MCF 10A (cell line): ENCODE data around the gene RFC1. TPM values are rescaled to one million over a fixed set of nuclear protein-coding genes. Genes with fewer than 3 reads are reported as not detected.

ENCODE experiments used
- BruUV-seq: library from RNA; stranded (reverse); fragments of 400-500 nt; replicated peaks from 2 replicates; lab custom pipeline; 2021; lab: Mats Ljungman, UMichigan
- CTCF ChIA-PET: fragments of 300-600 bp; sonication (Branson Sonifier 250); formaldehyde crosslinking; extraction: SDS; loops from one replicate; lab custom pipeline; 2021; ENCODE audit warnings: antibody characterized with exemption, inconsistent platforms; lab: Yijun Ruan, JAX
- POLR2A ChIA-PET: fragments of 300-600, 350-650 bp; sonication (Branson Sonifier 250); formaldehyde crosslinking; extraction: SDS; loops from one replicate; lab custom pipeline; 2020; ENCODE audit warnings: antibody characterized with exemption, inconsistent platforms; lab: Yijun Ruan, JAX
- DNase-seq: peaks from one replicate; pipeline ENCODE4 v3.0.0-alpha.2; 2018; ENCODE audit not compliant: unreplicated experiment
- H3K27ac Mint-ChIP-seq: one replicate; pipeline ENCODE4 v1.8.0; 2022; ENCODE audit warnings: mild to moderate bottlenecking, low read depth, mixed read lengths; ENCODE audit not compliant: unreplicated experiment
- H3K27me3 Mint-ChIP-seq: one replicate; pipeline ENCODE4 v1.8.0; 2022; ENCODE audit warnings: mixed read lengths; ENCODE audit not compliant: insufficient read depth, unreplicated experiment
- H3K36me3 Mint-ChIP-seq: one replicate; pipeline ENCODE4 v1.8.0; 2022; ENCODE audit warnings: mild to moderate bottlenecking, moderate library complexity, mixed read lengths; ENCODE audit not compliant: insufficient read depth, unreplicated experiment
- H3K4me1 Mint-ChIP-seq: one replicate; pipeline ENCODE4 v1.8.0; 2022; ENCODE audit warnings: mixed read lengths; ENCODE audit not compliant: insufficient read depth, unreplicated experiment
- H3K4me3 Mint-ChIP-seq: one replicate; pipeline ENCODE4 v1.8.0; 2022; ENCODE audit warnings: mild to moderate bottlenecking, moderate library complexity, mixed read lengths; ENCODE audit not compliant: unreplicated experiment
- H3K9me3 Mint-ChIP-seq: one replicate; pipeline ENCODE4 v1.8.0; 2022; ENCODE audit warnings: mixed read lengths; ENCODE audit not compliant: unreplicated experiment
- intact Hi-C: fragments of 100-400 bp; cut with micrococcal nuclease; formaldehyde crosslinking; loops from 2 replicates; pipeline ENCODE4 v1.14.1; 2022
- total RNA-seq: library from RNA; stranded (reverse); gene quantifications from 2 replicates; pipeline ENCODE4 v1.2.3, GENCODE V29; 2022
- TF ChIP-seq, protein P1 (sequence below): fragments of 200-600 bp; IDR thresholded peaks from one replicate; pipeline ENCODE4 v1.8.0; 2022; ENCODE audit warnings: antibody characterized with exemption, mild to moderate bottlenecking; ENCODE audit not compliant: unreplicated experiment

Gene RFC1
- total RNA-seq, 1 experiment from 2014 or later = 99.5 TPM

DNA sequence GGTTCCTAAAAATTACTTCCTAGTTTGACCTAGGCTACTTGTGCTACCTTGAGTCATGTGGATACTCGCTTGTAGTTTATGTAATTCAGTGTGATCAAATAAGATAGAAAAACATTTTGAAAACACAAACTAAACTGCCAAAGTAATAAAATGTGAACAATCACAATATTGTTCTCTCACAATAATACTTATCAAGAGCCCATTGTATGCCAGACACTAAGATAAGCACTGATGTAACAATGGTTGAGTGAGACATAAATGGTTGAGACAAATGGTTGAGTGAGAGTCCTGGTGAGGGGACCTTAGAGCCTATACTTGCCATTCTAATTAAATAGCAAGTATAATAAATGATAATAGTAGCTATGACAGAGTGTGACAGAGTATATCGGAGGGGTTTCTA, 41.7 kb downstream of the RFC1 start:
- ChIA-PET CTCF (no interaction called here), POLR2A (no interaction called here)
- Mint-ChIP-seq H3K36me3 (peaks cover 37% of the 10 kb centered on the region), H3K27me3 (no peaks in the 10 kb centered on the region), H3K4me3 (no peak overlapping the region), H3K9me3 (no peaks in the 10 kb centered on the region), H3K4me1 (peaks cover 7% of the 10 kb centered on the region), H3K27ac (no peak overlapping the region)
- TF ChIP-seq, protein P1, sequence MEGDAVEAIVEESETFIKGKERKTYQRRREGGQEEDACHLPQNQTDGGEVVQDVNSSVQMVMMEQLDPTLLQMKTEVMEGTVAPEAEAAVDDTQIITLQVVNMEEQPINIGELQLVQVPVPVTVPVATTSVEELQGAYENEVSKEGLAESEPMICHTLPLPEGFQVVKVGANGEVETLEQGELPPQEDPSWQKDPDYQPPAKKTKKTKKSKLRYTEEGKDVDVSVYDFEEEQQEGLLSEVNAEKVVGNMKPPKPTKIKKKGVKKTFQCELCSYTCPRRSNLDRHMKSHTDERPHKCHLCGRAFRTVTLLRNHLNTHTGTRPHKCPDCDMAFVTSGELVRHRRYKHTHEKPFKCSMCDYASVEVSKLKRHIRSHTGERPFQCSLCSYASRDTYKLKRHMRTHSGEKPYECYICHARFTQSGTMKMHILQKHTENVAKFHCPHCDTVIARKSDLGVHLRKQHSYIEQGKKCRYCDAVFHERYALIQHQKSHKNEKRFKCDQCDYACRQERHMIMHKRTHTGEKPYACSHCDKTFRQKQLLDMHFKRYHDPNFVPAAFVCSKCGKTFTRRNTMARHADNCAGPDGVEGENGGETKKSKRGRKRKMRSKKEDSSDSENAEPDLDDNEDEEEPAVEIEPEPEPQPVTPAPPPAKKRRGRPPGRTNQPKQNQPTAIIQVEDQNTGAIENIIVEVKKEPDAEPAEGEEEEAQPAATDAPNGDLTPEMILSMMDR = no peak
- no peak for DNase-seq
- no TSS peak for BruUV-seq
- intact Hi-C loops = no loop called here

- CTCF ChIA-PET = no interaction called here
- POLR2A ChIA-PET = no interaction called here
- TF ChIP-seq, protein P1 = no peak
- no peak for DNase-seq
- H3K36me3 Mint-ChIP-seq = peaks cover 37% of the 10 kb centered on the region
- H3K4me1 Mint-ChIP-seq = peaks cover 7% of the 10 kb centered on the region
- BruUV-seq = no TSS peak
- intact Hi-C loops = no loop called here
- H3K27me3 Mint-ChIP-seq = no peaks in the 10 kb centered on the region
- no peak overlapping the region for H3K4me3 Mint-ChIP-seq
- no peaks in the 10 kb centered on the region for H3K9me3 Mint-ChIP-seq
- H3K27ac Mint-ChIP-seq = no peak overlapping the region
Measured at GRCh38 chr4:39323821-39324220, 42.3 kb downstream of the RFC1 start.

DNA sequence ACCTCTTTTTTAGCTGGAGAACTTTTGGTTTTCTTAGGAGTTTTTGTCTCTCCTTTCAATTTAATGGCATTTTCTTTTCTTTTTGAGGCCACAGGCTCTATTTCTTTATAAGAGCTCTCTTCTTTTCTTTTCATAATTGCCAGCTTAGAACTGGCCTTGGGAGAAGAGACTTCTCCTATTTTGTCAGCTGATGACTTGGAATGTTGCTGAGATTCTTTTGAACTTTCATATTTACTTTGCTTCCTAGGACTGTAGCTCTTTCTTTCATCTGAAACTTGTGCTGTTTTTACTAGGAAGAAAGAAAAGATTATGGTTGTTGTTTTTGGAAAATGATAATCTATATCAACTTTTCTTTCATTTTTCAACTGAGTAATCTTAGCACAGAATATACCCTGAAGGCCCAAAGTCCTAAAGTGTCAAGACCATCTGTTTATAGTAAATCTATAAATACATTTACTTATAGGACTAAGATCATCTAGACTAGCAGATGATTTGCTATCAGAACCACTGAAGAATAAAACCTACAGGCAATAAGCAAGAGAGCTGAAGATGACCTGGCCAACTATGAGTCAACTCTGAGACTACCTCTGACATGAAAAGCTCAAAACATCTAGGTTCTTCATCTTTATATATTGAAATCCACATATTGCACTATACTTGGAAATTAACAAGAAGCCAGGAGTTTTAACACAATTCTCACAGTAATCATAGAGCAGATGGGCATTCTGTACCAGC, 45.6 kb downstream of the RFC1 start:
- Mint-ChIP-seq H3K4me3 (no peak overlapping the region), H3K27ac (peak overlapping the region; percentile 75), H3K9me3 (no peaks in the 10 kb centered on the region), H3K36me3 (peaks cover 25% of the 10 kb centered on the region), H3K4me1 (peaks cover 7% of the 10 kb centered on the region), H3K27me3 (no peaks in the 10 kb centered on the region)
- intact Hi-C loops = no loop called here
- CTCF ChIA-PET = interaction anchor here (0.6 to 0.7 kb wide), 2 partner anchors 10 to 334 kb away, joined by 3 read pairs; no protein-coding TSS in a partner anchor
- DNase-seq = peak; percentile 22
- POLR2A ChIA-PET = interaction anchor here (0.6 to 1.9 kb wide), 5 partner anchors 16 to 137 kb away, joined by 3 to 4 read pairs (median 3); partner anchors contain the start of gene RFC1
- BruUV-seq = no TSS peak
- TF ChIP-seq, protein P1 = no peak

GRCh38 chr4:39319676-39320075, 46.5 kb downstream of the RFC1 start:
- POLR2A ChIA-PET = interaction anchor here (1.0 to 1.9 kb wide), 3 partner anchors 17 to 136 kb away, joined by 3 to 4 read pairs (median 4); no protein-coding TSS in a partner anchor
- H3K9me3 Mint-ChIP-seq = no peaks in the 10 kb centered on the region
- CTCF ChIA-PET = no interaction called here
- intact Hi-C loops = loop anchor here (10.0 kb wide), 1 partner anchor 135 kb away; the partner anchor contains the start of genes LIAS and RPL9
- peak overlapping the region; percentile 75 for H3K27ac Mint-ChIP-seq
- no peaks in the 10 kb centered on the region for H3K27me3 Mint-ChIP-seq
- TF ChIP-seq, protein P1 = no peak
- H3K4me3 Mint-ChIP-seq = no peak overlapping the region
- H3K36me3 Mint-ChIP-seq = peaks cover 18% of the 10 kb centered on the region
- peak; percentile 89 for DNase-seq
- BruUV-seq = no TSS peak
- peaks cover 7% of the 10 kb centered on the region for H3K4me1 Mint-ChIP-seq
